HG03571 (cell line): ENCODE results near the gene NSG2.

Experiments used
- ATAC-seq: cut with Tn5 transposase; IDR thresholded peaks from one replicate; pipeline ENCODE4 v1.9.1; 2021; ENCODE audit not compliant: unreplicated experiment

NSG2 gene

DNA sequence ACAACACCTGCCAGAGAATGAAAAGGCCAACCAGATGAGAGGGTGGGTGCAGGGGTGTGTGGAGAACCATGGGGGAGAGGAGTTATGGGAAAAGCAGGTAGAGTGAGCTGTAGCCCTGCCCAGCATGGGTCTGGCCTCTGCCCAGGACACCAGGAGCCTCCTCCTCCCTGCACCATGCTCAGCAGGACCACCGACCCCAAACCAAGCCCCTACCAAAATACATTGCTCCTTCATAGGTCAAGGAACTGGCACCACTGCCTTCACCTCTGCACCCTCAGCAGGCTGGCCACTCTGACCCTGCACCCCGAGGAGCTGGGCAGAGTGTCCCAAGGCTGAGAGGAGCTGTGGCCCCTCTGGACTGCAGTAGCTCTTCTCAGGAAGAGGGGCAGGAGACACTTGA lies 102.0 kb downstream of the NSG2 start:
- ATAC-seq = no peak

DNA sequence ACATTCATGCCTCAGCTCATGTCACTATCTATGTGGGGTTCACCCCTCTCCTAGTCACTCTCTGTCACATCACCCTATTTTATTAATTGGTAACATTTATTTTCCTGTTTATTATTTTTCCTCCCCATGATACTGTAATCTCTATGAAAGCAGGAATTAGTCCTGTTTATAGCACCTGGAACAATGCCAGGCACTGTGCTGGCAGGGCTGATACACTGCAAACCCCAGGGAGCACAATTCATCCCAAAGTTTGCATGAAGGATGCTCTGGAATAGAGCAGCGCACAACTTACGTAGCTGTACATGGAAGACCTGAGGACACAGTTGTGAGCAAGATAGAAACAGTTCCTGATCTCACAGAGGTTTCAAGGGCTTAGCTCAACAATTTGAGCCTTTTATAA lies 103.2 kb downstream of the NSG2 start:
- ATAC-seq = no peak

DNA sequence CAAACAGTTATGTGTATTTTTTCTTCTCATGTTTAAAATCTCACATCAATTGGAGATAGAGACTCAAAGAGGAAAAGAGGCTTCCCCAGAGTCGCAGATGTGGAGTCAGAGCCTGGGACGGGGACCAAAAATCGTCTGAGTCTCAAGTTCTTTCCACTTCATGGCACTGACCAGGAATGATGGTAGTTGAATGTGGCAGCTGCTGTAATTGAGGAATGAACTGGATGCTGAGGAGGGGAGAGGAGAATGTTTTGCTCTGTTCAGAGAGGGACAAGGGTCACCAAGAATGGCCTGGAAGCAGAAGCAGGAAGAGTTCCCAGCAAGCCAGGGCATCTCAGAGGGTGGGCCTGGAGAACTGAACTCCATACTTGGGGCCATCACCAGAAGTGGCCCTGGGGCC lies 103.9 kb downstream of the NSG2 start:
- no peak for ATAC-seq

DNA sequence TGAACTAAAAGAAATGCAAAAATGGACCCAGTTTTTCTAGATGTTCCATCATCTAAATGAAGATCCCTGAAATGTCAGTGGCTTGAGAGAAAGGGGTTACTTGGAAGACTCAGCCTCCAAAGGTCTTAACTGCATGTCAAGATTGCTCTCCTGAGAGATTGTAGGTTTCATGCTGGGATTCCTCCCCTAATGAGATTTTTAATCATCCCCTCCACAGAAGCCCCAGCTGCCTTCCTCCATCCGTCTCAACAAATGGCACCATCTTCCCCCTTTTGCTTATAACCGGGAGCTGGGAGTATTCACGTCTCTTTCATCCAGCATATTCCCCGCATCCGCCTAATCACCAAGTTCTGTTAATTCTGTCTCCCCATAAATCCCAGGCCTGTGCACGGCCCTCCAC lies 104.5 kb downstream of the NSG2 start:
- ATAC-seq = no peak

DNA sequence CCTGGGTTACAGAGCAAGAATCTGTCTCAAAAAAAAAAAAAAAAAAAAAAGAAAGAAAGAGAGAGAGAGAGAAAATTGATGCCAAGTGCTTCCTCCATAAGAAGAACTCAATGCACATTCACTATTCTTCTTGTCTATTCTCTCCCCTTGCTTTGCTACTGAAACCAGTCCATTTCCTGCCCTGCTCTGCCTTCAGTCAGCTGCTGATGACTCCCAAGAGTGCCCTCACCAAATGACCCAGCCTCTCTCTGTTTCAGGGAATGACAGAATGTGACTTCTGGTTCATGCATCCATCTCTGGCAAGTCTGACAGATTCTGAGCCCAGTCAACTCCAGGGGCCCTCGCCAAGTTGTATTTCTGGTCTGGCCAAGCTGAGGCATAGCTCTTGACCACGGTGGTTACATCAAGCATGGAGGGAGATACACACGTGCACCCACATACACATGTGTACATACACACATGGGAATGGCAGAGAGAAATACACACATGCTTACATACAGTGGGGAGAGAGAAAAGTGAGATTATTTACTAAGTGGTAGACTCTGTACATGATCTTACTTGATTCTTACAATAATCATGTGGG lies 106.2 kb downstream of the NSG2 start:
- no peak for ATAC-seq

DNA sequence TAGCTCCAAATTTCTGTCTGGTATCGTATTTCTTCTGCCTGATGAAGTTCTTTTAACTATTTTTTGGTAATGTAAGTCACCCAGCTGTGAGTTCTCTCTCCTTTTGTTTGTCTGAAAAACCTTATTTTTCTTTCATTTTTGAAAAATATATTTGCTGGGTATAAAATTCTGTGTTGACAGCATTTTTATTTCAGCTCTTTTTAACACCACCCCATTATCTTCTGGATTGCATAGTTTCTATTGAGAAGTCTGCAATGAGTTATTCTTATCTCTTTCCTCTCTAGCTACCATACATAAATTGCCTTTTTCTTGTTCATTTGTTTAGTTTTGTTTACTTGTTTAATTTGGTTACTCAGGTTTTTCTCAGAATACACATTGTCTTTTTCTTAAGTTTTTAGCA lies 109.1 kb downstream of the NSG2 start:
- no peak for ATAC-seq

DNA sequence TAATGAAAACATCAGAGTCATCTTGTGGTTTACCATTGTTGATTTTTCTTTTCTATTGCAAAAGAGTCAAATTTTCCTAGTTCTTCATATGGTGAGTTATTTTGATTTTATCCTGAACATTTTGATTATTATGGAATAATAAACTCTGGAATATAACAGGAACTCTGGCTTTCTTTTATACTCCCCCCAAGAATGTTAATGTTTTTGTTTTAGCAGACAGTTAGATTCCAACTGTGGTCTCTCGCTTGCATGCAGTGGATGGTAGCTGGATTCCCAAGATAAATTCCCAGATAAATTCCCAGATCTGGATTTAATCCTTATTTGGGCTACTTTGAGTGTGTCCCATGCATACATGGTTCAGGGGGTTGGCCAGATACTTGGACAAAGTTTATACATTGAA lies 109.8 kb downstream of the NSG2 start:
- ATAC-seq = no peak

DNA sequence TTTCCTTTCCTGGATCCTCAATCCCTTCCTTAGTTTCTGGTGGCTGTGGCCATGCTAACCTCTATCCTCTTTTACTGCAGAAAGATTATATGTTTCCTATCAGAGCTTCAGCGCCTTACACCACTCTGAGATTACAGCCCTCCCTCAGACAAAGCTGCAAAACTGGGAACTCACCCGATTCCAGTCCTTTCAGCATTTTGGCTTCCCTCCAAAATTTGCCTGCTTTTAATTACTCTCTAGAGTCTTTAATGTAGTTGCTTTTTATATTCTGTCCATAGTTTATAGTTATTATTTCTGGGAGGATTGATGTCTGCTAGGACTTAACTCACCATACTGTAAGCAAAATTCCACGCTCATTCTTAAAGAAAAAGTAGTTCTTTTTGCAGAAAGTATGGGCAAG lies 110.2 kb downstream of the NSG2 start:
- ATAC-seq = no peak

DNA sequence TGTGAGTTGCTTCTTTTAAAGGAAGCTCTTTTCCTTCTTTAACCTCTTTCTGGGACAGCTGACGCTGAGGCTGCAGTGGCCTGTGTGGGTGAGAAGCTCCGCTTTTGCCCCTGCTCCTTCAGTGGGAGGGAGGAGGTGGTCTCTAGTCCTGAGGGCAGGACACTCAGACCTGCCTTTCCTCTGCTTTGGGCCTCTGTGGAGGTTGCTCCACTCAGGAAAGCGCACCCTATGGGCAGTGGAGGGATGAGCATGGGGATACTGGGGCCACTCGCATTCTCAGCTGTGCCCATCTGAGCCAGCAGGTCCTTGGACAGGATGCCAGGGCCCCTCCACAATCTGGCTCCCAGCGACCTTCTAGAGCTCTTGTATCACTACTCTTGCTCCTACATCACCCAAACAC lies 111.5 kb downstream of the NSG2 start:
- no peak for ATAC-seq
